Measurements from ENCODE around the gene CRYM. TPM values are rescaled to one million over a fixed set of nuclear protein-coding genes. Genes with fewer than 3 reads are reported as not detected.

Gene CRYM
- total RNA-seq, 1 donor from 2014 or later, result 0.79 TPM

- Histone ChIP-seq H3K4me3 (ENCODE audit: low read depth, low read length) (no peak overlapping the region), H3K36me3 (ENCODE audit: control insufficient read depth, insufficient read depth, low read length) (no peaks in the 10 kb centered on the region), H3K27me3 (ENCODE audit: control insufficient read depth, insufficient read depth, low read length) (peaks cover 2% of the 10 kb centered on the region)
- DNase-seq (ENCODE audit: low read depth) (no peak), FAIRE-seq (no peak)
- no peak for TF ChIP-seq CTCF (IDR thresholded peaks at IDR 0.05; ENCODE audit: insufficient read depth, low read length, severe bottlenecking)
Observed at GRCh38 chr16:21264571-21265036, 13.5 kb downstream of the CRYM start.

- TF ChIP-seq CTCF (IDR thresholded peaks at IDR 0.05; ENCODE audit: insufficient read depth, low read length, severe bottlenecking), result no peak
- H3K4me3 ChIP-seq (ENCODE audit: low read depth, low read length), result no peak overlapping the region
- H3K36me3 ChIP-seq (ENCODE audit: control insufficient read depth, insufficient read depth, low read length), result no peaks in the 10 kb centered on the region
- peaks cover 2% of the 10 kb centered on the region for H3K27me3 ChIP-seq (ENCODE audit: control insufficient read depth, insufficient read depth, low read length)
- DNase-seq (ENCODE audit: low read depth) (no peak), FAIRE-seq (no peak)
Observed at GRCh38 chr16:21263640-21264570, 14.2 kb downstream of the CRYM start.

- TF ChIP-seq CTCF (IDR thresholded peaks at IDR 0.05; ENCODE audit: insufficient read depth, low read length, severe bottlenecking), result no peak
- no peak overlapping the region for H3K4me3 ChIP-seq (ENCODE audit: low read depth, low read length)
- no peaks in the 10 kb centered on the region for H3K36me3 ChIP-seq (ENCODE audit: control insufficient read depth, insufficient read depth, low read length)
- DNase-seq (ENCODE audit: low read depth), result no peak
- H3K27me3 ChIP-seq (ENCODE audit: control insufficient read depth, insufficient read depth, low read length), result peaks cover 2% of the 10 kb centered on the region
- no peak for FAIRE-seq
Observed at GRCh38 chr16:21262779-21263639, 15.1 kb downstream of the CRYM start.

- Histone ChIP-seq H3K4me3 (ENCODE audit: low read depth, low read length) (no peak overlapping the region), H3K36me3 (ENCODE audit: control insufficient read depth, insufficient read depth, low read length) (no peaks in the 10 kb centered on the region), H3K27me3 (ENCODE audit: control insufficient read depth, insufficient read depth, low read length) (peaks cover 2% of the 10 kb centered on the region)
- no peak for TF ChIP-seq CTCF (IDR thresholded peaks at IDR 0.05; ENCODE audit: insufficient read depth, low read length, severe bottlenecking)
- DNase-seq (ENCODE audit: low read depth), result peak; percentile 79
- FAIRE-seq, result peak; percentile 43
Observed at GRCh38 chr16:21260870-21261791, 17.0 kb downstream of the CRYM start.

- FAIRE-seq, result no peak
- TF ChIP-seq CTCF (IDR thresholded peaks at IDR 0.05; ENCODE audit: insufficient read depth, low read length, severe bottlenecking), result no peak
- Histone ChIP-seq H3K36me3 (ENCODE audit: control insufficient read depth, insufficient read depth, low read length) (no peaks in the 10 kb centered on the region), H3K27me3 (ENCODE audit: control insufficient read depth, insufficient read depth, low read length) (peaks cover 2% of the 10 kb centered on the region), H3K4me3 (ENCODE audit: low read depth, low read length) (no peak overlapping the region)
- DNase-seq (ENCODE audit: low read depth), result no peak
Observed at GRCh38 chr16:21257284-21257683, 20.8 kb downstream of the CRYM start.
